Loucy (cell line): Measurements from ENCODE around the gene FGF7.

Experiments used
- H2AFZ ChIP-seq: fragments of 200-600 bp; sonication (generic); 2 replicates; pipeline ENCODE4 v1.6.0; 2016; ENCODE audit warnings: antibody characterized with exemption, mild to moderate bottlenecking, low read length, moderate library complexity
- H3F3A ChIP-seq: fragments of 200-600 bp; 2 replicates; pipeline ENCODE4 v1.6.0; 2016; ENCODE audit warnings: antibody characterized with exemption, low read depth, mild to moderate bottlenecking
- H3K27me3 ChIP-seq: fragments of 200-600 bp; sonication (generic); 2 replicates; pipeline ENCODE4 v1.6.1; 2014; ENCODE audit warnings: low read length, mild to moderate bottlenecking; ENCODE audit not compliant: insufficient read depth, poor library complexity, severe bottlenecking
- H3K36me3 ChIP-seq: fragments of 200-600 bp; sonication (generic); 2 replicates; pipeline ENCODE4 v1.6.1; 2016; ENCODE audit warnings: low read length; ENCODE audit not compliant: insufficient read depth
- H3K4me1 ChIP-seq: fragments of 200-600 bp; sonication (generic); 2 replicates; pipeline ENCODE4 v1.5.1; 2014; ENCODE audit warnings: low read length, mild to moderate bottlenecking; ENCODE audit not compliant: insufficient read depth, poor library complexity, severe bottlenecking
- H3K4me2 ChIP-seq: fragments of 200-600 bp; sonication (generic); 2 replicates; pipeline ENCODE4 v1.6.0; 2014; ENCODE audit warnings: antibody characterized with exemption, low read length, low read depth, mild to moderate bottlenecking; ENCODE audit not compliant: poor library complexity, severe bottlenecking
- H3K4me3 ChIP-seq: fragments of 200-600 bp; sonication (generic); 2 replicates; pipeline ENCODE4 v1.5.1; 2014; ENCODE audit warnings: low read length, mild to moderate bottlenecking, mixed read lengths; ENCODE audit not compliant: poor library complexity, severe bottlenecking
- H3K79me2 ChIP-seq: fragments of 200-600 bp; sonication (generic); 2 replicates; pipeline ENCODE4 v1.6.1; 2014; ENCODE audit warnings: low read length; ENCODE audit not compliant: insufficient read depth
- H3K9ac ChIP-seq: fragments of 200-600 bp; sonication (generic); 2 replicates; pipeline ENCODE4 v1.6.0; 2014; ENCODE audit warnings: mild to moderate bottlenecking, low read depth, low read length, moderate library complexity; ENCODE audit not compliant: poor library complexity, severe bottlenecking
- H3K9me2 ChIP-seq: fragments of 200-600 bp; sonication (generic); replicated peaks from 2 replicates; pipeline ENCODE4 v1.6.1; 2016; ENCODE audit warnings: low read depth, low read length, mixed read lengths
- H3K9me3 ChIP-seq: fragments of 200-600 bp; sonication (generic); 2 replicates; pipeline ENCODE4 v1.6.1; 2014; ENCODE audit warnings: mild to moderate bottlenecking, antibody characterized with exemption, low read length, low read depth; ENCODE audit not compliant: insufficient read depth
- H4K20me1 ChIP-seq: fragments of 200-600 bp; sonication (generic); 2 replicates; pipeline ENCODE4 v1.6.0; 2014; ENCODE audit warnings: antibody characterized with exemption, low read length, mild to moderate bottlenecking; ENCODE audit not compliant: insufficient read depth, poor library complexity, severe bottlenecking
- CTCF ChIP-seq: fragments of 200-600 bp; sonication (generic); conservative IDR thresholded peaks from 2 replicates; pipeline ENCODE4 v1.5.1; 2014; ENCODE audit warnings: mild to moderate bottlenecking, antibody characterized with exemption, low read length
- EZH2phosphoT487 ChIP-seq: fragments of 200-600 bp; IDR thresholded peaks from 2 replicates; pipeline ENCODE4 v1.6.1; 2018; ENCODE audit warnings: antibody characterized with exemption, mild to moderate bottlenecking, moderate library complexity, borderline replicate concordance

FGF7 gene

GRCh38 chr15:49492151-49492550 is 69.1 kb downstream of the FGF7 start:
- no peaks in the 10 kb centered on the region for H3K36me3 ChIP-seq
- H3K4me3 ChIP-seq, result no peak overlapping the region
- TF ChIP-seq EZH2phosphoT487 (no peak), CTCF (no peak)
- no peaks in the 10 kb centered on the region for H3K9me3 ChIP-seq
- no peaks in the 10 kb centered on the region for H3F3A ChIP-seq
- H3K27me3 ChIP-seq, result no peaks in the 10 kb centered on the region
- no peak overlapping the region for H3K9ac ChIP-seq
- H2AFZ ChIP-seq, result no peak overlapping the region
- H3K4me1 ChIP-seq, result no peaks in the 10 kb centered on the region
- no peak overlapping the region for H3K4me2 ChIP-seq
- H4K20me1 ChIP-seq, result no peaks in the 10 kb centered on the region
- H3K9me2 ChIP-seq, result no peaks in the 10 kb centered on the region
- no peaks in the 10 kb centered on the region for H3K79me2 ChIP-seq

GRCh38 chr15:49492830-49493229 is 69.8 kb downstream of the FGF7 start:
- no peaks in the 10 kb centered on the region for H3K9me3 ChIP-seq
- no peak overlapping the region for H3K4me2 ChIP-seq
- no peaks in the 10 kb centered on the region for H3K36me3 ChIP-seq
- H3K27me3 ChIP-seq, result no peaks in the 10 kb centered on the region
- no peaks in the 10 kb centered on the region for H3K79me2 ChIP-seq
- H3F3A ChIP-seq, result no peaks in the 10 kb centered on the region
- no peak overlapping the region for H3K4me3 ChIP-seq
- H3K4me1 ChIP-seq, result peaks cover 4% of the 10 kb centered on the region
- no peaks in the 10 kb centered on the region for H4K20me1 ChIP-seq
- H3K9me2 ChIP-seq, result no peaks in the 10 kb centered on the region
- H3K9ac ChIP-seq, result no peak overlapping the region
- no peak overlapping the region for H2AFZ ChIP-seq
- TF ChIP-seq EZH2phosphoT487 (no peak), CTCF (no peak)

GRCh38 chr15:49494842-49495241 is 71.8 kb downstream of the FGF7 start:
- no peak overlapping the region for H3K9ac ChIP-seq
- H3K4me2 ChIP-seq, result no peak overlapping the region
- H2AFZ ChIP-seq, result no peak overlapping the region
- TF ChIP-seq EZH2phosphoT487, result no peak
- no peak for TF ChIP-seq CTCF
- no peaks in the 10 kb centered on the region for H3K36me3 ChIP-seq
- no peaks in the 10 kb centered on the region for H4K20me1 ChIP-seq
- no peaks in the 10 kb centered on the region for H3K9me2 ChIP-seq
- H3K9me3 ChIP-seq, result no peaks in the 10 kb centered on the region
- H3K4me1 ChIP-seq, result peaks cover 4% of the 10 kb centered on the region
- H3K79me2 ChIP-seq, result no peaks in the 10 kb centered on the region
- H3K27me3 ChIP-seq, result no peaks in the 10 kb centered on the region
- no peak overlapping the region for H3K4me3 ChIP-seq
- H3F3A ChIP-seq, result no peaks in the 10 kb centered on the region
